ENCODE data around the gene ZNF500.

The ZNF500 gene

GRCh38 chr16:4775005-4775404, 8.0 kb upstream of the ZNF500 start:
- Histone ChIP-seq H3K9ac (ENCODE audit: low read length) (no peak overlapping the region), H3K4me3 (ENCODE audit: low read length) (no peak overlapping the region), H2BK120ac (ENCODE audit: low read depth, low read length) (no peak overlapping the region), H3K56ac (ENCODE audit: low read length) (no peak overlapping the region), H3K4me2 (ENCODE audit: low read length) (no peak overlapping the region), H2AK5ac (ENCODE audit: low read length) (no peak overlapping the region), H3K79me2 (ENCODE audit: control insufficient read depth, insufficient read depth, low read length) (no peaks in the 10 kb centered on the region), H3K79me1 (ENCODE audit: low read length) (no peaks in the 10 kb centered on the region), H2BK5ac (ENCODE audit: low read length) (no peak overlapping the region), H3K27me3 (ENCODE audit: insufficient read depth, low read length, poor library complexity) (no peaks in the 10 kb centered on the region), H2BK15ac (replicated peaks; ENCODE audit: low read depth) (no peak overlapping the region), H3K23ac (ENCODE audit: low read length) (no peak overlapping the region), H3K4ac (ENCODE audit: low read depth, low read length) (no peak overlapping the region), H3K27ac (ENCODE audit: low read depth, low read length) (no peak overlapping the region), H3K36me3 (ENCODE audit: control insufficient read depth, insufficient read depth, low read length) (no peaks in the 10 kb centered on the region), H4K5ac (ENCODE audit: low read length) (no peak overlapping the region), H3K4me1 (ENCODE audit: control insufficient read depth, low read depth, low read length) (no peaks in the 10 kb centered on the region), H3K18ac (ENCODE audit: low read length) (no peak overlapping the region), H4K8ac (ENCODE audit: low read depth, low read length) (no peak overlapping the region)
- DNase-seq: no peak
- WGBS (ENCODE audit: extremely low coverage, insufficient coverage, low lambda C conversion rate): no CpG with 5 or more reads among the region's 13 CpGs

GRCh38 chr16:4772351-4772750, 5.4 kb upstream of the ZNF500 start:
- no peaks in the 10 kb centered on the region for H3K79me1 ChIP-seq (ENCODE audit: low read length)
- no CpG with 5 or more reads among the region's 5 CpGs for WGBS (ENCODE audit: extremely low coverage, insufficient coverage, low lambda C conversion rate)
- H2BK120ac ChIP-seq (ENCODE audit: low read depth, low read length): no peak overlapping the region
- H3K36me3 ChIP-seq (ENCODE audit: control insufficient read depth, insufficient read depth, low read length): no peaks in the 10 kb centered on the region
- no peak overlapping the region for H2BK5ac ChIP-seq (ENCODE audit: low read length)
- H4K8ac ChIP-seq (ENCODE audit: low read depth, low read length): no peak overlapping the region
- no peaks in the 10 kb centered on the region for H3K79me2 ChIP-seq (ENCODE audit: control insufficient read depth, insufficient read depth, low read length)
- no peak overlapping the region for H3K23ac ChIP-seq (ENCODE audit: low read length)
- H3K27me3 ChIP-seq (ENCODE audit: insufficient read depth, low read length, poor library complexity): no peaks in the 10 kb centered on the region
- DNase-seq: no peak
- H3K4me3 ChIP-seq (ENCODE audit: low read length): no peak overlapping the region
- no peak overlapping the region for H2BK15ac ChIP-seq (replicated peaks; ENCODE audit: low read depth)
- no peak overlapping the region for H3K56ac ChIP-seq (ENCODE audit: low read length)
- no peaks in the 10 kb centered on the region for H3K4me1 ChIP-seq (ENCODE audit: control insufficient read depth, low read depth, low read length)
- H3K4ac ChIP-seq (ENCODE audit: low read depth, low read length): no peak overlapping the region
- H3K27ac ChIP-seq (ENCODE audit: low read depth, low read length): no peak overlapping the region
- no peak overlapping the region for H3K9ac ChIP-seq (ENCODE audit: low read length)
- H4K5ac ChIP-seq (ENCODE audit: low read length): no peak overlapping the region
- no peak overlapping the region for H3K18ac ChIP-seq (ENCODE audit: low read length)
- no peak overlapping the region for H2AK5ac ChIP-seq (ENCODE audit: low read length)
- no peak overlapping the region for H3K4me2 ChIP-seq (ENCODE audit: low read length)

GRCh38 chr16:4771646-4772045, 4.7 kb upstream of the ZNF500 start:
- Histone ChIP-seq H4K8ac (ENCODE audit: low read depth, low read length) (no peak overlapping the region), H3K18ac (ENCODE audit: low read length) (no peak overlapping the region)
- WGBS (ENCODE audit: extremely low coverage, insufficient coverage, low lambda C conversion rate): no CpG with 5 or more reads among the region's 3 CpGs

GRCh38 chr16:4769306-4769638, 2.3 kb upstream of the ZNF500 start:
- Histone ChIP-seq H2AK5ac (ENCODE audit: low read length) (no peak overlapping the region), H3K4me3 (ENCODE audit: low read length) (no peak overlapping the region), H3K79me1 (ENCODE audit: low read length) (peaks cover 9% of the 10 kb centered on the region), H3K9ac (ENCODE audit: low read length) (no peak overlapping the region), H3K4me2 (ENCODE audit: low read length) (no peak overlapping the region), H3K4me1 (ENCODE audit: control insufficient read depth, low read depth, low read length) (peaks cover 1% of the 10 kb centered on the region), H3K4ac (ENCODE audit: low read depth, low read length) (no peak overlapping the region), H4K5ac (ENCODE audit: low read length) (no peak overlapping the region), H4K8ac (ENCODE audit: low read depth, low read length) (peak overlapping the region; percentile 28), H3K79me2 (ENCODE audit: control insufficient read depth, insufficient read depth, low read length) (peaks cover 6% of the 10 kb centered on the region), H3K18ac (ENCODE audit: low read length) (no peak overlapping the region), H2BK15ac (replicated peaks; ENCODE audit: low read depth) (no peak overlapping the region), H3K27ac (ENCODE audit: low read depth, low read length) (no peak overlapping the region), H3K56ac (ENCODE audit: low read length) (peak overlapping the region; percentile 89), H3K36me3 (ENCODE audit: control insufficient read depth, insufficient read depth, low read length) (peaks cover 2% of the 10 kb centered on the region), H3K23ac (ENCODE audit: low read length) (no peak overlapping the region), H2BK120ac (ENCODE audit: low read depth, low read length) (no peak overlapping the region), H2BK5ac (ENCODE audit: low read length) (no peak overlapping the region), H3K27me3 (ENCODE audit: insufficient read depth, low read length, poor library complexity) (no peaks in the 10 kb centered on the region)
- DNase-seq: no peak
- no CpG with 5 or more reads among the region's 7 CpGs for WGBS (ENCODE audit: extremely low coverage, insufficient coverage, low lambda C conversion rate)

More at GRCh38 chr16:4771646-4772045, 4.7 kb upstream of the ZNF500 start:
- Histone ChIP-seq H3K9ac (ENCODE audit: low read length) (no peak overlapping the region), H4K5ac (ENCODE audit: low read length) (no peak overlapping the region), H2BK120ac (ENCODE audit: low read depth, low read length) (no peak overlapping the region), H3K4me2 (ENCODE audit: low read length) (no peak overlapping the region), H3K27me3 (ENCODE audit: insufficient read depth, low read length, poor library complexity) (no peaks in the 10 kb centered on the region), H3K79me2 (ENCODE audit: control insufficient read depth, insufficient read depth, low read length) (peaks cover under 1% of the 10 kb centered on the region), H3K36me3 (ENCODE audit: control insufficient read depth, insufficient read depth, low read length) (no peaks in the 10 kb centered on the region), H3K79me1 (ENCODE audit: low read length) (no peaks in the 10 kb centered on the region), H3K56ac (ENCODE audit: low read length) (no peak overlapping the region), H3K23ac (ENCODE audit: low read length) (no peak overlapping the region), H3K4me3 (ENCODE audit: low read length) (no peak overlapping the region), H3K27ac (ENCODE audit: low read depth, low read length) (no peak overlapping the region), H2AK5ac (ENCODE audit: low read length) (no peak overlapping the region), H3K4me1 (ENCODE audit: control insufficient read depth, low read depth, low read length) (no peaks in the 10 kb centered on the region), H2BK15ac (replicated peaks; ENCODE audit: low read depth) (no peak overlapping the region), H2BK5ac (ENCODE audit: low read length) (no peak overlapping the region), H3K4ac (ENCODE audit: low read depth, low read length) (no peak overlapping the region)
- DNase-seq: no peak

GRCh38 chr16:4768549-4769305, 1.8 kb upstream of the ZNF500 start:
- Histone ChIP-seq H3K9ac (ENCODE audit: low read length) (peak overlapping the region; percentile 95), H3K18ac (ENCODE audit: low read length) (no peak overlapping the region), H3K23ac (ENCODE audit: low read length) (no peak overlapping the region), H3K27ac (ENCODE audit: low read depth, low read length) (no peak overlapping the region), H3K4me3 (ENCODE audit: low read length) (peak overlapping the region; percentile 70), H3K56ac (ENCODE audit: low read length) (peak overlapping the region; percentile 97), H3K79me1 (ENCODE audit: low read length) (peaks cover 9% of the 10 kb centered on the region), H3K36me3 (ENCODE audit: control insufficient read depth, insufficient read depth, low read length) (peaks cover 2% of the 10 kb centered on the region), H3K4me1 (ENCODE audit: control insufficient read depth, low read depth, low read length) (peaks cover 1% of the 10 kb centered on the region), H3K27me3 (ENCODE audit: insufficient read depth, low read length, poor library complexity) (no peaks in the 10 kb centered on the region), H4K5ac (ENCODE audit: low read length) (no peak overlapping the region), H3K79me2 (ENCODE audit: control insufficient read depth, insufficient read depth, low read length) (peaks cover 6% of the 10 kb centered on the region), H3K4ac (ENCODE audit: low read depth, low read length) (no peak overlapping the region), H4K8ac (ENCODE audit: low read depth, low read length) (peak overlapping the region; percentile 28), H3K4me2 (ENCODE audit: low read length) (peak overlapping the region; percentile 97), H2BK5ac (ENCODE audit: low read length) (no peak overlapping the region), H2AK5ac (ENCODE audit: low read length) (no peak overlapping the region), H2BK15ac (replicated peaks; ENCODE audit: low read depth) (no peak overlapping the region), H2BK120ac (ENCODE audit: low read depth, low read length) (no peak overlapping the region)
- no CpG with 5 or more reads among the region's 48 CpGs for WGBS (ENCODE audit: extremely low coverage, insufficient coverage, low lambda C conversion rate)
- DNase-seq: peak; percentile 98
